WI38 (cell line): ENCODE data around the gene MXRA8.
A peak's percentile ranks its signal among the peaks of the same experiment; 100 is the strongest.

Source experiments
- H3K4me3 ChIP-seq: 2 replicates; pipeline ENCODE4 v1.5.1; 2011; ENCODE audit warnings: low read depth, mild to moderate bottlenecking, control low read depth, low read length
- CTCF ChIP-seq: IDR thresholded peaks from 2 replicates; pipeline ENCODE4 v1.5.1; 2012; ENCODE audit warnings: low read depth, mild to moderate bottlenecking, control low read depth, low read length

MXRA8 gene

GRCh38 chr1:1308756-1309250, 49.6 kb downstream of the MXRA8 start:
- TF ChIP-seq CTCF, result no peak
- H3K4me3 ChIP-seq, result peak overlapping the region; percentile 75

GRCh38 chr1:1307923-1308755, 50.2 kb downstream of the MXRA8 start, which contains the start of the genes ACAP3 and PUSL1:
ACAP3 (minus strand) TSS chr1:1307930; CDS start chr1:1307815, 115 bp downstream.
PUSL1 (plus strand) TSS chr1:1308597; CDS start chr1:1308644, 47 bp downstream.
- no peak for TF ChIP-seq CTCF
- H3K4me3 ChIP-seq, result peak within 1 kb of the TSS; percentile 87

- peak overlapping the region; percentile 87 for H3K4me3 ChIP-seq
- no peak for TF ChIP-seq CTCF
Measured at GRCh38 chr1:1307261-1307922, 51.0 kb downstream of the MXRA8 start.

- peak overlapping the region; percentile 87 for H3K4me3 ChIP-seq
- TF ChIP-seq CTCF, result no peak
Measured at GRCh38 chr1:1306661-1307260, 51.6 kb downstream of the MXRA8 start.

- H3K4me3 ChIP-seq, result peak overlapping the region; percentile 87
- TF ChIP-seq CTCF, result no peak
Measured at GRCh38 chr1:1306070-1306660, 52.2 kb downstream of the MXRA8 start.

- TF ChIP-seq CTCF, result no peak
- H3K4me3 ChIP-seq, result peak overlapping the region; percentile 87
Measured at GRCh38 chr1:1305300-1306069, 52.9 kb downstream of the MXRA8 start.
